H1 (cell line): ENCODE measurements around the gene SMOC2. TPM values are rescaled to one million over a fixed set of nuclear protein-coding genes. Genes with fewer than 3 reads are reported as not detected.
A peak's percentile ranks its signal among the peaks of the same experiment; 100 is the strongest.

ENCODE experiments used
- CTCF ChIA-PET: fragments of 300-600 bp; sonication (Branson Sonifier 250); formaldehyde crosslinking; loops from one replicate; lab custom pipeline; 2021; ENCODE audit not compliant: partially characterized antibody; lab: Charles Lee
- POLR2A ChIA-PET: fragments of 300-600 bp; sonication (Branson Sonifier 250); formaldehyde crosslinking; loops from one replicate; lab custom pipeline; 2021; ENCODE audit warnings: inconsistent platforms; ENCODE audit not compliant: partially characterized antibody; lab: Charles Lee
- DNase-seq, 2 experiments: peaks; one replicate each; pipeline versions ENCODE4 v3.0.0 to v3.0.0-alpha.2; 2010 to 2022; ENCODE audit warnings: low spot score in 2 of 2, low read depth in 1 of 2, mixed read lengths in 1 of 2
- FAIRE-seq: peaks from 2 replicates; lab custom pipeline; 2011; peaks lifted over from hg19 to GRCh38; lab: Jason Lieb, UNC
- H2AFZ ChIP-seq: 2 replicates; pipeline ENCODE4 v1.8.1; 2012; ENCODE audit warnings: low read length, inconsistent platforms
- H2AK5ac ChIP-seq: 2 replicates; pipeline ENCODE4 v1.6.1; 2013; ENCODE audit warnings: low read depth, low read length
- H2BK120ac ChIP-seq: replicated peaks from 2 replicates; pipeline ENCODE3; 2013; ENCODE audit warnings: low read depth, low read length, inconsistent platforms
- H2BK12ac ChIP-seq: 2 replicates; pipeline ENCODE4 v1.6.1; 2013; ENCODE audit warnings: low read depth, low read length
- H2BK15ac ChIP-seq: 2 replicates; pipeline ENCODE4 v1.6.1; 2013; ENCODE audit warnings: low read length
- H2BK20ac ChIP-seq: 2 replicates; pipeline ENCODE4 v1.6.1; 2013; ENCODE audit warnings: low read length
- H2BK5ac ChIP-seq: 2 replicates; pipeline ENCODE4 v1.6.1; 2013; ENCODE audit warnings: low read depth, low read length
- H3K14ac ChIP-seq: 2 replicates; pipeline ENCODE4 v1.6.1; 2013; ENCODE audit warnings: inconsistent platforms; ENCODE audit not compliant: insufficient read length
- H3K18ac ChIP-seq: 2 replicates; pipeline ENCODE4 v1.6.1; 2013; ENCODE audit warnings: low read length; ENCODE audit errors: extremely low read depth
- H3K23ac ChIP-seq: 2 replicates; pipeline ENCODE4 v1.6.1; 2013; ENCODE audit warnings: inconsistent platforms; ENCODE audit not compliant: insufficient read length
- H3K23me2 ChIP-seq: 2 replicates; pipeline ENCODE4 v1.6.1; 2013; ENCODE audit warnings: low read depth, low read length
- H3K27ac ChIP-seq: 2 replicates; pipeline ENCODE4 v1.6.1; 2011; ENCODE audit warnings: low read depth, low read length, inconsistent platforms
- H3K27me3 ChIP-seq, 4 experiments: replicated peaks in 1 of 4; 1 replicate in 1 of 4; 2 replicates in 3 of 4; pipeline versions ENCODE4 v1.6.1 to v1.8.1; 2011 to 2013; ENCODE audit warnings: low read length in 3 of 4, mild to moderate bottlenecking in 3 of 4, inconsistent platforms in 2 of 4, mixed read lengths in 2 of 4, moderate library complexity in 1 of 4; ENCODE audit not compliant: control insufficient read depth in 3 of 4, insufficient read depth in 3 of 4; ENCODE audit errors: extremely low read depth in 1 of 4
- H3K36me3 ChIP-seq, 4 experiments: 2 replicates each; pipeline versions ENCODE4 v1.6.1 to v1.8.1; 2011 to 2013; ENCODE audit warnings: mild to moderate bottlenecking in 4 of 4, low read length in 3 of 4, moderate library complexity in 2 of 4, control low read depth in 1 of 4, inconsistent platforms in 1 of 4; ENCODE audit not compliant: insufficient read depth in 4 of 4, control insufficient read depth in 2 of 4
- H3K4ac ChIP-seq: replicated peaks from 2 replicates; pipeline ENCODE3; 2013; ENCODE audit warnings: low read length, low read depth, mixed read lengths, inconsistent platforms; ENCODE audit not compliant: insufficient read length
- H3K4me1 ChIP-seq, 4 experiments: replicated peaks in 1 of 4; 1 replicate in 1 of 4; 2 replicates in 3 of 4; pipeline versions ENCODE4 v1.6.1 to v1.8.1; 2011 to 2013; ENCODE audit warnings: low read length in 3 of 4, inconsistent platforms in 2 of 4, mixed read lengths in 1 of 4; ENCODE audit not compliant: insufficient read depth in 4 of 4, control insufficient read depth in 3 of 4
- H3K4me2 ChIP-seq, 2 experiments: 2 replicates each; pipeline versions ENCODE4 v1.6.1 to v1.8.1; 2011 to 2013; ENCODE audit warnings: low read depth in 2 of 2, low read length in 2 of 2, control low read depth in 1 of 2, inconsistent platforms in 1 of 2, mild to moderate bottlenecking in 1 of 2; ENCODE audit not compliant: insufficient read depth in 1 of 2
- H3K4me3 ChIP-seq, 4 experiments: fragments of 200-600, 300-600 bp in 1 of 4; sonication (generic), shearing (Covaris generic), sonication (Bioruptor Twin) in 1 of 4; 2 replicates each; pipeline versions ENCODE4 v1.5.1 to v1.8.1; 2011 to 2016; ENCODE audit warnings: low read length in 4 of 4, low read depth in 3 of 4, control low read depth in 2 of 4, inconsistent platforms in 2 of 4, mild to moderate bottlenecking in 2 of 4, mixed read lengths in 1 of 4, moderate library complexity in 1 of 4; ENCODE audit not compliant: insufficient read depth in 2 of 4; ENCODE audit errors: extremely low read depth in 1 of 4
- H3K56ac ChIP-seq: replicated peaks from 2 replicates; pipeline ENCODE3; 2013; ENCODE audit warnings: low read depth, mild to moderate bottlenecking, mixed read lengths, low read length, inconsistent platforms; ENCODE audit not compliant: insufficient read length
- H3K79me1 ChIP-seq: 2 replicates; pipeline ENCODE4 v1.6.1; 2013; ENCODE audit warnings: low read depth, low read length, control low read depth
- H3K79me2 ChIP-seq, 2 experiments: 2 replicates each; pipeline versions ENCODE4 v1.6.1 to v1.8.1; 2012 to 2013; ENCODE audit warnings: low read length in 2 of 2, mild to moderate bottlenecking in 2 of 2, inconsistent platforms in 1 of 2; ENCODE audit not compliant: insufficient read depth in 2 of 2, control insufficient read depth in 1 of 2
- H3K9ac ChIP-seq, 4 experiments: replicated peaks in 1 of 4; 1 replicate in 1 of 4; 2 replicates in 3 of 4; pipeline versions ENCODE4 v1.6.1 to v1.8.1; 2011 to 2013; ENCODE audit warnings: low read depth in 3 of 4, low read length in 3 of 4, control low read depth in 2 of 4, mild to moderate bottlenecking in 2 of 4, moderate library complexity in 2 of 4, inconsistent platforms in 1 of 4; ENCODE audit errors: extremely low read depth in 1 of 4
- H3K9me3 ChIP-seq, 2 experiments: 2 replicates each; pipeline versions ENCODE4 v1.6.1 to v1.8.1; 2012 to 2013; ENCODE audit warnings: mild to moderate bottlenecking in 2 of 2, moderate library complexity in 2 of 2, control low read depth in 1 of 2, inconsistent platforms in 1 of 2, low read depth in 1 of 2, low read length in 1 of 2, mixed read lengths in 1 of 2; ENCODE audit not compliant: insufficient read depth in 2 of 2
- H4K20me1 ChIP-seq, 2 experiments: replicated peaks in 1 of 2; 2 replicates each; pipeline versions ENCODE3 to v1.8.1; 2011 to 2013; ENCODE audit warnings: inconsistent platforms in 2 of 2, low read length in 2 of 2, mild to moderate bottlenecking in 1 of 2; ENCODE audit not compliant: insufficient read depth in 2 of 2, control insufficient read depth in 1 of 2
- H4K5ac ChIP-seq: 2 replicates; pipeline ENCODE4 v1.6.1; 2013; ENCODE audit warnings: low read length, low read depth, mixed read lengths, inconsistent platforms; ENCODE audit not compliant: insufficient read length
- H4K8ac ChIP-seq: 2 replicates; pipeline ENCODE4 v1.8.0; 2013; ENCODE audit warnings: mild to moderate bottlenecking, moderate library complexity, low read length, inconsistent platforms; ENCODE audit not compliant: insufficient read depth; ENCODE audit errors: extremely low read depth
- H4K91ac ChIP-seq: replicated peaks from 2 replicates; pipeline ENCODE3; 2013; ENCODE audit warnings: low read length, mixed read lengths, inconsistent platforms; ENCODE audit not compliant: insufficient read length
- BCL11A ChIP-seq, 2 experiments: IDR thresholded peaks; one replicate each; pipeline ENCODE4 v1.6.1; 2011; ENCODE audit warnings: low read depth in 2 of 2, low read length in 2 of 2, mild to moderate bottlenecking in 2 of 2
- CREB1 ChIP-seq: IDR thresholded peaks from 2 replicates; pipeline ENCODE4 v1.6.1; 2012; ENCODE audit warnings: inconsistent platforms
- GABPA ChIP-seq: IDR thresholded peaks from 2 replicates; pipeline ENCODE4 v1.6.1; 2011; ENCODE audit warnings: mild to moderate bottlenecking, low read length, moderate library complexity, borderline replicate concordance; ENCODE audit not compliant: insufficient read depth
- NANOG ChIP-seq: IDR thresholded peaks from 2 replicates; pipeline ENCODE4 v1.6.1; 2011; ENCODE audit warnings: low read length, low read depth, mild to moderate bottlenecking, inconsistent platforms; ENCODE audit not compliant: insufficient read depth, poor library complexity, severe bottlenecking
- NRF1 ChIP-seq: IDR thresholded peaks from 2 replicates; pipeline ENCODE4 v1.6.1; 2011; ENCODE audit warnings: mild to moderate bottlenecking, low read depth, low read length, improper control_type of control experiment
- POLR2AphosphoS5 ChIP-seq: IDR thresholded peaks from 2 replicates; pipeline ENCODE4 v1.6.1; 2011; ENCODE audit warnings: low read depth, low read length
- RAD21 ChIP-seq, 2 experiments: IDR thresholded peaks in 1 of 2; conservative IDR thresholded peaks in 1 of 2; 2 replicates each; pipeline ENCODE4 v1.6.1; 2011; ENCODE audit warnings: low read depth in 2 of 2, low read length in 2 of 2, improper control_type of control experiment in 1 of 2, inconsistent platforms in 1 of 2, mild to moderate bottlenecking in 1 of 2, moderate library complexity in 1 of 2
- RNF2 ChIP-seq: fragments of 200-900, 300-1000 bp; sonication (generic); IDR thresholded peaks from 2 replicates; pipeline ENCODE4 v1.7.1; 2016; ENCODE audit warnings: borderline replicate concordance, low read depth, mild to moderate bottlenecking, antibody characterized with exemption, low read length; ENCODE audit not compliant: poor library complexity, severe bottlenecking; ENCODE audit errors: missing control alignments
- YY1 ChIP-seq: IDR thresholded peaks from 2 replicates; pipeline ENCODE4 v1.6.1; 2011; ENCODE audit warnings: low read depth, mild to moderate bottlenecking, low read length
- WGBS, 2 experiments: shearing (Covaris generic) in 1 of 2; methylation state at CpG; one replicate each; pipeline versions ENCODE4 v1.1.6 to v1.1.7; 2013 to 2015; ENCODE audit warnings: low lambda C conversion rate in 2 of 2, mixed read lengths in 2 of 2, inconsistent platforms in 1 of 2, low coverage in 1 of 2, missing lambda C conversion rate in 1 of 2; ENCODE audit not compliant: insufficient replicate concordance in 2 of 2, insufficient coverage in 1 of 2, insufficient read length in 1 of 2; ENCODE audit errors: extremely low coverage in 1 of 2, missing lambda C conversion rate in 1 of 2; 5-methylcytosine and 5-hydroxymethylcytosine counted together
- polyA plus RNA-seq, 7 experiments: library from polyadenylated mRNA; depleted of rRNA in 3 of 7; stranded (reverse) in 5 of 7; unstranded in 2 of 7; fragments of >200 nt in 5 of 7; fragments of 200-250 nt in 2 of 7; gene quantifications; 1 replicate in 5 of 7; 2 replicates in 1 of 7; 4 replicates in 1 of 7; pipeline versions ENCODE4 v1.2.1 to v1.2.3, GENCODE V29; 2011 to 2013; ENCODE audit warnings: missing spikeins in 2 of 7, mixed read lengths in 2 of 7
- total RNA-seq: library from RNA; stranded (reverse); fragmentation: NEBNext Ultra II Directional; extraction: Animal tissue kit (Norgen Biotek cat#: 25700); gene quantifications from 2 replicates; pipeline ENCODE4 v1.2.1, GENCODE V29; 2021
- TF ChIP-seq, protein P1 (sequence below): IDR thresholded peaks from 2 replicates; pipeline ENCODE4 v1.6.1; 2012; ENCODE audit warnings: inconsistent platforms

The SMOC2 gene
- total and polyA plus RNA-seq, 2 of the 8 experiments (the other 6 are each of a cell fraction or from before 2014, with no cell fraction given), result 7.7 to 8.5 TPM

GRCh38 chr6:168598251-168599117 lies 157.5 kb downstream of the SMOC2 start:
- Histone ChIP-seq H4K8ac (no peak overlapping the region; the same call in 1 of the 2 replicates), H3K4me2 (no peak overlapping the region), H3K4me3 (no peak overlapping the region), H3K79me1 (no peaks in the 10 kb centered on the region), H2AFZ (no peak overlapping the region), H4K20me1 (peaks cover 0 to 6% of the 10 kb centered on the region in 2 experiments), H2BK12ac (0 out of 2 replicates have a peak overlapping the region, but pooled peaks have one; percentile 17), H3K14ac (no peak overlapping the region), H3K18ac (no peak overlapping the region), H3K27me3 (no peaks in the 10 kb centered on the region), H3K36me3 (peaks cover 0 to 4% (median 0%) of the 10 kb centered on the region in 4 experiments; a peak in 1 of 8 replicates), H3K56ac (peak overlapping the region; percentile 97), H3K27ac (no peak overlapping the region), H3K4ac (no peak overlapping the region), H4K91ac (no peak overlapping the region), H2BK20ac (no peak overlapping the region), H3K4me1 (peaks cover 0 to 3% (median 0%) of the 10 kb centered on the region in 4 experiments; a peak in 2 of 7 replicates), H2BK120ac (no peak overlapping the region), H3K79me2 (no peaks in the 10 kb centered on the region), H3K23ac (no peak overlapping the region), H3K23me2 (peaks cover 10% of the 10 kb centered on the region; the same call in 1 of the 2 replicates), H2AK5ac (0 out of 2 replicates have a peak overlapping the region, but pooled peaks have one; percentile 24), H3K9me3 (no peaks in the 10 kb centered on the region), H3K9ac (no peak overlapping the region), H4K5ac (no peak overlapping the region), H2BK15ac (no peak overlapping the region), H2BK5ac (no peak overlapping the region)
- no peak for DNase-seq
- ChIA-PET CTCF (interaction anchor here (1.8 kb wide), 1 partner anchor 16 kb away, joined by 5 read pairs; no protein-coding TSS in a partner anchor), POLR2A (interaction anchor here (0.8 kb wide), 1 partner anchor 140 kb away, joined by 3 read pairs; no protein-coding TSS in a partner anchor)
- 92% methylated on average over 28 of the region's 32 CpGs; no CpG with 5 or more reads in 1 of the 2 experiments for WGBS, 2 experiments
- no peak for FAIRE-seq
- TF ChIP-seq NRF1 (no peak), RNF2 (no peak), YY1 (no peak), GABPA (no peak), POLR2AphosphoS5 (no peak), BCL11A (IDR thresholded peaks at IDR 0.05; ENCODE audit: low read depth in 2 of 2, low read length in 2 of 2) (no peak), RAD21 (IDR thresholded peaks at IDR 0.05 in 1 of 2, conservative IDR thresholded peaks at IDR 0.05 in 1 of 2; ENCODE audit: low read depth in 2 of 2, low read length in 2 of 2) (no peak), NANOG (no peak), CREB1 (no peak)
- TF ChIP-seq, protein P1, sequence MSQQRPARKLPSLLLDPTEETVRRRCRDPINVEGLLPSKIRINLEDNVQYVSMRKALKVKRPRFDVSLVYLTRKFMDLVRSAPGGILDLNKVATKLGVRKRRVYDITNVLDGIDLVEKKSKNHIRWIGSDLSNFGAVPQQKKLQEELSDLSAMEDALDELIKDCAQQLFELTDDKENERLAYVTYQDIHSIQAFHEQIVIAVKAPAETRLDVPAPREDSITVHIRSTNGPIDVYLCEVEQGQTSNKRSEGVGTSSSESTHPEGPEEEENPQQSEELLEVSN, result no peak
